C4-2B (cell line): ENCODE results near the gene PLA2G12A.

Experiments used
- CTCF ChIP-seq: fragments of 450-650 bp; conservative IDR thresholded peaks from 2 replicates; pipeline ENCODE4 v1.5.1; 2017; ENCODE audit warnings: mild to moderate bottlenecking
- ZFX ChIP-seq: fragments of 450-650 bp; IDR thresholded peaks from 2 replicates; pipeline ENCODE4 v1.6.1; 2017

GRCh38 chr4:109682875-109683274, 47.0 kb downstream of the PLA2G12A start:
- TF ChIP-seq CTCF = no peak
- TF ChIP-seq ZFX = no peak
